22Rv1 (cell line): ENCODE measurements around the gene ATP13A1.

ENCODE experiments used
- CTCF ChIP-seq: fragments of 450-650 bp; IDR thresholded peaks from 2 replicates; pipeline ENCODE4 v1.5.1; 2017; ENCODE audit warnings: mild to moderate bottlenecking
- ZFX ChIP-seq: fragments of 450-650 bp; IDR thresholded peaks from 2 replicates; pipeline ENCODE4 v1.6.1; 2017; ENCODE audit warnings: antibody characterized with exemption, borderline replicate concordance

GRCh38 chr19:19600793-19601330 is 62.6 kb downstream of the ATP13A1 start:
- no peak for TF ChIP-seq CTCF
- TF ChIP-seq ZFX = no peak
